K562 (cell line): Measurements from ENCODE around the gene RNF145. TPM values are rescaled to one million over a fixed set of nuclear protein-coding genes. Genes with fewer than 3 reads are reported as not detected.

Source experiments
- CEBPG ChIP-seq, 3 experiments: fragments of 200-800 bp in 1 of 3; sonication (Bioruptor generic) in 1 of 3; sonication (generic) in 1 of 3; formaldehyde crosslinking in 1 of 3; IDR thresholded peaks in 2 of 3; conservative IDR thresholded peaks in 1 of 3; 2 replicates each; pipeline versions ENCODE4 v1.6.1 to v1.8.0; 2016 to 2022; ENCODE audit warnings: missing compliant biosample characterization in 2 of 3, missing genetic modification characterization in 2 of 3, mild to moderate bottlenecking in 1 of 3, missing genetic modification reagents in 1 of 3
- FOSL1 ChIP-seq: fragments of 200-800 bp; sonication (Bioruptor generic); conservative IDR thresholded peaks from 2 replicates; pipeline ENCODE4 v1.6.1; 2016; ENCODE audit warnings: missing genetic modification characterization, missing compliant biosample characterization
- HDAC1 ChIP-seq, 2 experiments: fragments of 450-650 bp; IDR thresholded peaks; 2 replicates each; pipeline ENCODE4 v1.6.1; 2016 to 2017; ENCODE audit warnings: inconsistent platforms in 1 of 2, mild to moderate bottlenecking in 1 of 2, moderate library complexity in 1 of 2
- HNRNPUL1 ChIP-seq: fragments of 200-400 bp; formaldehyde crosslinking; IDR thresholded peaks from 2 replicates; pipeline ENCODE4 v1.6.1; 2017; ENCODE audit warnings: low read length
- HSF4 ChIP-seq: fragments of 250-450 bp; sonication (Bioruptor Pico); IDR thresholded peaks from 2 replicates; pipeline ENCODE4 v2.1.2; 2022; ENCODE audit warnings: mild to moderate bottlenecking, moderate library complexity, borderline replicate concordance
- MED1 ChIP-seq: sonication (generic); formaldehyde crosslinking; IDR thresholded peaks from 2 replicates; pipeline ENCODE4 v1.8.1; 2023; ENCODE audit warnings: missing genetic modification reagents, borderline replicate concordance
- PPARD ChIP-seq: fragments of 250-450 bp; sonication (Bioruptor Pico); IDR thresholded peaks from 2 replicates; pipeline ENCODE4 v1.8.0; 2022; ENCODE audit warnings: inconsistent platforms, mild to moderate bottlenecking, moderate library complexity
- SMAD1 ChIP-seq: fragments of 150-350 bp; IDR thresholded peaks from 2 replicates; pipeline ENCODE4 v1.6.1; 2014; ENCODE audit warnings: low read length, low read depth; ENCODE audit not compliant: partially characterized antibody
- TCF15 ChIP-seq: fragments of 250-450 bp; sonication (Bioruptor Pico); IDR thresholded peaks from 2 replicates; pipeline ENCODE4 v1.8.0; 2022; ENCODE audit warnings: moderate library complexity, mild to moderate bottlenecking, inconsistent platforms
- TRIM24 ChIP-seq, 2 experiments: fragments of 450-650 bp; IDR thresholded peaks; 2 replicates each; pipeline ENCODE4 v1.6.1; 2016
- polyA plus RNA-seq, 8 experiments: library from polyadenylated mRNA; depleted of rRNA in 4 of 8; stranded (reverse) in 5 of 8; unstranded in 3 of 8; fragments of >200 nt; fragmentation: Nextera tagmentation in 2 of 8; fragmentation: Illumina TruSeq in 1 of 8; extraction: Ambion mirVana in 2 of 8; extraction: Trizol in 1 of 8; gene quantifications; 2 replicates each; pipeline versions ENCODE4 v1.2.1 to v1.2.3, GENCODE V29; 2011 to 2014; ENCODE audit warnings: inconsistent platforms in 1 of 8, missing spikeins in 1 of 8
- total RNA-seq, 7 experiments: library from RNA; depleted of rRNA in 6 of 7; stranded (reverse); fragments of >200 nt in 6 of 7; fragmentation: Illumina TruSeq in 2 of 7; extraction: Trizol in 2 of 7; gene quantifications; 2 replicates each; pipeline versions ENCODE4 v1.2.1 to v1.2.3, GENCODE V29; 2011 to 2021; ENCODE audit warnings: low replicate concordance in 1 of 7
- TF ChIP-seq, protein P1 (sequence below), 2 experiments: fragments of 450-650 bp; IDR thresholded peaks; 2 replicates each; pipeline ENCODE4 v1.6.1; 2016; ENCODE audit warnings: mild to moderate bottlenecking in 2 of 2, borderline replicate concordance in 1 of 2, low read depth in 1 of 2, moderate library complexity in 1 of 2

The RNF145 gene
- total and polyA plus RNA-seq, 9 of the 15 experiments (the other 6 are each of a cell fraction or from before 2014, with no cell fraction given): 13.6 to 40.7 (median 25.4) TPM

DNA sequence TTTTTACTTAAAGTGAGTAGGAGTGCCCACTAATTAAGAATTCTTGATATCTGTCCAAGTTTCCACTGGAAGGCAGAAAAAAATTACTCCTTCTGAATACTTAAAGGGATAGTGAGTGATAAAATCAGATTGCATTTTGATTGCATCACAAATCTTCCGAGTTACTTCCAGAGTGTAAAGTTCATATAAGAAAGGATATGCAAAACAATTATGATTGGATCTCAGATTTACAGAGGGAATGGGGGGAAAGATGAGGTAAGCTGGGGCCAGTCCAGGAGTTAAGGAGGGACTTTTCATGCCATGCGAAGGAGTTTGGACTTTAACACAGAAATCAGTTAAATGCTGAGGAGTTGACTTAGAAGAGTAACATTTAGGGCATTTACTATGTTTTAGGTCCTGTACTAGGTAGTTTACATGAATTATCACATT lies 9.3 kb upstream of the RNF145 start (continued):
- TF ChIP-seq, protein P1, sequence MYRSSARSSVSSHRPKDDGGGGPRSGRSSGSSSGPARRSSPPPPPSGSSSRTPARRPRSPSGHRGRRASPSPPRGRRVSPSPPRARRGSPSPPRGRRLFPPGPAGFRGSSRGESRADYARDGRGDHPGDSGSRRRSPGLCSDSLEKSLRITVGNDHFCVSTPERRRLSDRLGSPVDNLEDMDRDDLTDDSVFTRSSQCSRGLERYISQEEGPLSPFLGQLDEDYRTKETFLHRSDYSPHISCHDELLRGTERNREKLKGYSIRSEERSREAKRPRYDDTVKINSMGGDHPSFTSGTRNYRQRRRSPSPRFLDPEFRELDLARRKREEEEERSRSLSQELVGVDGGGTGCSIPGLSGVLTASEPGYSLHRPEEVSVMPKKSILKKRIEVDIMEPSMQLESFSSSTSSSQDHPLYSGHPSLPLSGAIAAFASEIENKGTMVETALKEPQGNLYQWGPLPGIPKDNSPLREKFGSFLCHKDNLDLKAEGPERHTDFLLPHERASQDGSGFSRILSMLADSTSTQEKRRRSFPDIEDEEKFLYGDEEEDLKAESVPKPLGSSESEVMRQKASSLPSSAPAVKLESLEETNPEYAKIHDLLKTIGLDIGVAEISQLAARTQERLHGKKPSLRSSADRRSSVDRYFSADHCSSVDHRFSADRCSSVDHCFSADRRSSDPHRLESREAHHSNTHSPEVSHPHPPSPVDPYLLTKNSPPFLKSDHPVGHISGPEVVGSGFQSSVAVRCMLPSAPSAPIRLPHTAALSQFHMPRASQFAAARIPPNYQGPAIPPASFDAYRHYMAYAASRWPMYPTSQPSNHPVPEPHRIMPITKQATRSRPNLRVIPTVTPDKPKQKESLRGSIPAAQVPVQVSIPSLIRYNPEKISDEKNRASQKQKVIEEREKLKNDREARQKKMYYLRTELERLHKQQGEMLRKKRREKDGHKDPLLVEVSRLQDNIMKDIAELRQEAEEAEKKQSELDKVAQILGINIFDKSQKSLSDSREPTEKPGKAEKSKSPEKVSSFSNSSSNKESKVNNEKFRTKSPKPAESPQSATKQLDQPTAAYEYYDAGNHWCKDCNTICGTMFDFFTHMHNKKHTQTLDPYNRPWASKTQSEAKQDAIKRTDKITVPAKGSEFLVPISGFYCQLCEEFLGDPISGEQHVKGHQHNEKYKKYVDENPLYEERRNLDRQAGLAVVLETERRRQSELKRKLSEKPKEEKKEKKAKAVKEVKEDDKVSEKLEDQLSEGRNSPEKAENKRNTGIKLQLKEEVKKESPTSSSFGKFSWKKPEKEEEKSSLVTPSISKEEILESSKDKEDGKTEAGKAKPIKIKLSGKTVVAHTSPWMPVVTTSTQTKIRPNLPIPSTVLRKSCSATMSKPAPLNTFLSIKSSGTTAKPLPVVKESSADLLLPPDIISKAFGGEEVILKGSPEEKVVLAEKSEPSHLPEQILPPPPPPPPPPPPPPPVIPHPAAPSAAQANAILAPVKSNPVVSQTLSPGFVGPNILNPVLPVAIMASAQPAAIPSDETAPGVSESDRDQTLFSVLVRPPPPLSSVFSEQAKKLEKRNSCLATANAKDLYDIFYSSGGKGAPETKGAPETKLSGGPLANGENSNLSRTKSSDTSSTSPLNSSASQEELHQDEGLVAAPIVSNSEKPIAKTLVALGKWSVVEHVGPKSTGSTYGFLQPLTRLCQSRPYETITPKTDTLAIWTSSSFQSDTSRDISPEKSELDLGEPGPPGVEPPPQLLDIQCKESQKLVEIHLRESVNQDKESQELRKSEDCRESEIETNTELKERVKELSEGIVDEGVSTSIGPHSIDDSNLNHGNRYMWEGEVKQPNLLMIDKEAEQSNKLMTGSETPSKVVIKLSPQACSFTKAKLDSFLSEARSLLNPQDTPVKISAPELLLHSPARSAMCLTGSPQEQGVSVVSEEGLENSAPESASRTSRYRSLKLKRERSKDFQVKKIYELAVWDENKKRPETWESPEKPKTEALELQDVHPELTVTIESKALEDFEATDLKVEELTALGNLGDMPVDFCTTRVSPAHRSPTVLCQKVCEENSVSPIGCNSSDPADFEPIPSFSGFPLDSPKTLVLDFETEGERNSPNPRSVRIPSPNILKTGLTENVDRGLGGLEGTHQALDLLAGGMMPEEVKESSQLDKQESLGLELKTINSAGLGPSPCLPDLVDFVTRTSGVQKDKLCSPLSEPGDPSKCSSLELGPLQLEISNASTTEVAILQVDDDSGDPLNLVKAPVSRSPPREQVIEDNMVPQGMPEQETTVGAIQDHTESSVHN (IDR thresholded peaks at IDR 0.05; ENCODE audit: borderline replicate concordance in 1 of 2, low read depth in 1 of 2): 0 out of 4 replicates have a peak, but pooled peaks of 1 of the 2 experiments have one; percentile 26
- TF ChIP-seq CEBPG (CRISPR knock-in tag; IDR thresholded peaks at IDR 0.05): peak; percentile 52
- TF ChIP-seq CEBPG (tag; conservative IDR thresholded peaks at IDR 0.05 in 1 of 2, IDR thresholded peaks at IDR 0.05 in 1 of 2): peak; percentile 88 to 94
- no peak for TF ChIP-seq PPARD
- TF ChIP-seq HSF4 (CRISPR knock-in tag): no peak
- 0 out of 2 replicates have a peak, but pooled peaks have one; percentile 12 for TF ChIP-seq FOSL1
- no peak for TF ChIP-seq HDAC1 (IDR thresholded peaks at IDR 0.05)
- TF ChIP-seq TRIM24 (IDR thresholded peaks at IDR 0.05): peak in 1 of 2 experiments; percentile 45; a peak in 1 of 4 replicates
- TF ChIP-seq SMAD1: no peak
- no peak for TF ChIP-seq MED1 (CRISPR knock-in tag)
- TF ChIP-seq HNRNPUL1: no peak
- no peak for TF ChIP-seq TCF15
